Adipocyte (in vitro differentiated cells): ENCODE results near the gene RELN.
A peak's percentile ranks its signal among the peaks of the same experiment; 100 is the strongest.

ENCODE experiments used
- DNase-seq: peaks from one replicate; pipeline ENCODE4 v3.0.0-alpha.2; 2015; ENCODE audit warnings: low read depth
- H3K27me3 ChIP-seq: replicated peaks from 2 replicates; pipeline ENCODE4 v1.7.0; 2013; ENCODE audit warnings: mild to moderate bottlenecking, low read length, moderate library complexity; ENCODE audit not compliant: control insufficient read depth, insufficient read depth
- H3K36me3 ChIP-seq: 2 replicates; pipeline ENCODE4 v1.7.0; 2013; ENCODE audit warnings: low read length, mild to moderate bottlenecking, moderate library complexity; ENCODE audit not compliant: control insufficient read depth, insufficient read depth, severe bottlenecking
- H3K4me1 ChIP-seq: 2 replicates; pipeline ENCODE4 v1.7.0; 2013; ENCODE audit warnings: mild to moderate bottlenecking, low read length, moderate library complexity; ENCODE audit not compliant: control insufficient read depth, insufficient read depth
- H3K4me3 ChIP-seq: 2 replicates; pipeline ENCODE4 v1.7.0; 2013; ENCODE audit warnings: mild to moderate bottlenecking, low read length, moderate library complexity
- H3K9ac ChIP-seq: 2 replicates; pipeline ENCODE4 v1.7.0; 2013; ENCODE audit warnings: mild to moderate bottlenecking, low read length, moderate library complexity
- H3K9me3 ChIP-seq: 2 replicates; pipeline ENCODE4 v1.7.0; 2013; ENCODE audit warnings: mild to moderate bottlenecking, low read length, moderate library complexity; ENCODE audit not compliant: control insufficient read depth

Gene RELN

GRCh38 chr7:103462358-103462757, 527.1 kb downstream of the RELN start:
- Histone ChIP-seq H3K4me1 (no peaks in the 10 kb centered on the region), H3K36me3 (no peaks in the 10 kb centered on the region)
- DNase-seq: no peak

GRCh38 chr7:103447073-103447960, 542.1 kb downstream of the RELN start:
- Histone ChIP-seq H3K36me3 (no peaks in the 10 kb centered on the region), H3K27me3 (peaks cover 30% of the 10 kb centered on the region), H3K4me3 (no peak overlapping the region), H3K9me3 (peaks cover 3% of the 10 kb centered on the region), H3K9ac (no peak overlapping the region), H3K4me1 (peaks cover 8% of the 10 kb centered on the region)
- peak; percentile 55 for DNase-seq

More at GRCh38 chr7:103462358-103462757, 527.1 kb downstream of the RELN start:
- Histone ChIP-seq H3K4me3 (no peak overlapping the region), H3K9ac (no peak overlapping the region), H3K9me3 (peaks cover 12% of the 10 kb centered on the region), H3K27me3 (peaks cover 4% of the 10 kb centered on the region)

GRCh38 chr7:103446049-103446520, 543.4 kb downstream of the RELN start, which contains the start of gene SLC26A5:
TSS of gene SLC26A5 (minus strand) at chr7:103446207. CDS start at chr7:103421514, 24,693 bp downstream.
- H3K36me3 ChIP-seq: no peaks in the 10 kb centered on the region
- H3K9ac ChIP-seq: peak within 1 kb of the TSS; percentile 27
- peak within 1 kb of the TSS; percentile 76 for H3K4me3 ChIP-seq
- no peaks in the 10 kb centered on the region for H3K9me3 ChIP-seq
- H3K27me3 ChIP-seq: peaks cover 35% of the 10 kb centered on the region
- DNase-seq: no peak
- peaks cover 8% of the 10 kb centered on the region for H3K4me1 ChIP-seq

- peaks cover 8% of the 10 kb centered on the region for H3K4me1 ChIP-seq
- no peak for DNase-seq
Observed at GRCh38 chr7:103445228-103446048, 544.0 kb downstream of the RELN start.

GRCh38 chr7:103439661-103440060, 549.8 kb downstream of the RELN start:
- H3K36me3 ChIP-seq: no peaks in the 10 kb centered on the region
- H3K9me3 ChIP-seq: no peaks in the 10 kb centered on the region
- H3K4me3 ChIP-seq: no peak overlapping the region
- no peak for DNase-seq
- no peaks in the 10 kb centered on the region for H3K4me1 ChIP-seq
- peaks cover 18% of the 10 kb centered on the region for H3K27me3 ChIP-seq
- no peak overlapping the region for H3K9ac ChIP-seq

More at GRCh38 chr7:103445228-103446048, 544.0 kb downstream of the RELN start:
- H3K4me3 ChIP-seq: peak overlapping the region; percentile 76
- no peaks in the 10 kb centered on the region for H3K9me3 ChIP-seq
- peak overlapping the region; percentile 27 for H3K9ac ChIP-seq
- no peaks in the 10 kb centered on the region for H3K36me3 ChIP-seq
- peaks cover 35% of the 10 kb centered on the region for H3K27me3 ChIP-seq

GRCh38 chr7:103437623-103438022, 551.8 kb downstream of the RELN start:
- no peak overlapping the region for H3K4me3 ChIP-seq
- no peaks in the 10 kb centered on the region for H3K9me3 ChIP-seq
- no peak for DNase-seq
- no peak overlapping the region for H3K9ac ChIP-seq
- H3K27me3 ChIP-seq: peaks cover 5% of the 10 kb centered on the region
- peaks cover 4% of the 10 kb centered on the region for H3K4me1 ChIP-seq
- no peaks in the 10 kb centered on the region for H3K36me3 ChIP-seq

GRCh38 chr7:103432712-103433111, 556.7 kb downstream of the RELN start:
- H3K27me3 ChIP-seq: no peaks in the 10 kb centered on the region
- DNase-seq: no peak
- no peaks in the 10 kb centered on the region for H3K9me3 ChIP-seq
- peaks cover 9% of the 10 kb centered on the region for H3K4me1 ChIP-seq
- no peaks in the 10 kb centered on the region for H3K36me3 ChIP-seq
- no peak overlapping the region for H3K4me3 ChIP-seq
- H3K9ac ChIP-seq: no peak overlapping the region

GRCh38 chr7:103425177-103425576, 564.3 kb downstream of the RELN start:
- no peaks in the 10 kb centered on the region for H3K9me3 ChIP-seq
- no peak overlapping the region for H3K4me3 ChIP-seq
- no peak for DNase-seq
- no peaks in the 10 kb centered on the region for H3K27me3 ChIP-seq
- no peaks in the 10 kb centered on the region for H3K36me3 ChIP-seq
- H3K4me1 ChIP-seq: peaks cover 18% of the 10 kb centered on the region
- no peak overlapping the region for H3K9ac ChIP-seq

- no peaks in the 10 kb centered on the region for H3K36me3 ChIP-seq
- H3K27me3 ChIP-seq: no peaks in the 10 kb centered on the region
- H3K4me1 ChIP-seq: peaks cover 22% of the 10 kb centered on the region
- no peak overlapping the region for H3K4me3 ChIP-seq
- no peak overlapping the region for H3K9ac ChIP-seq
- H3K9me3 ChIP-seq: no peaks in the 10 kb centered on the region
- DNase-seq: no peak
Observed at GRCh38 chr7:103423467-103424179, 565.8 kb downstream of the RELN start.
